ENCODE results near the gene PELI2. TPM values are rescaled to one million over a fixed set of nuclear protein-coding genes. Genes with fewer than 3 reads are reported as not detected.

The PELI2 gene
- total RNA-seq, 1 donor, result 14.1 TPM

DNA sequence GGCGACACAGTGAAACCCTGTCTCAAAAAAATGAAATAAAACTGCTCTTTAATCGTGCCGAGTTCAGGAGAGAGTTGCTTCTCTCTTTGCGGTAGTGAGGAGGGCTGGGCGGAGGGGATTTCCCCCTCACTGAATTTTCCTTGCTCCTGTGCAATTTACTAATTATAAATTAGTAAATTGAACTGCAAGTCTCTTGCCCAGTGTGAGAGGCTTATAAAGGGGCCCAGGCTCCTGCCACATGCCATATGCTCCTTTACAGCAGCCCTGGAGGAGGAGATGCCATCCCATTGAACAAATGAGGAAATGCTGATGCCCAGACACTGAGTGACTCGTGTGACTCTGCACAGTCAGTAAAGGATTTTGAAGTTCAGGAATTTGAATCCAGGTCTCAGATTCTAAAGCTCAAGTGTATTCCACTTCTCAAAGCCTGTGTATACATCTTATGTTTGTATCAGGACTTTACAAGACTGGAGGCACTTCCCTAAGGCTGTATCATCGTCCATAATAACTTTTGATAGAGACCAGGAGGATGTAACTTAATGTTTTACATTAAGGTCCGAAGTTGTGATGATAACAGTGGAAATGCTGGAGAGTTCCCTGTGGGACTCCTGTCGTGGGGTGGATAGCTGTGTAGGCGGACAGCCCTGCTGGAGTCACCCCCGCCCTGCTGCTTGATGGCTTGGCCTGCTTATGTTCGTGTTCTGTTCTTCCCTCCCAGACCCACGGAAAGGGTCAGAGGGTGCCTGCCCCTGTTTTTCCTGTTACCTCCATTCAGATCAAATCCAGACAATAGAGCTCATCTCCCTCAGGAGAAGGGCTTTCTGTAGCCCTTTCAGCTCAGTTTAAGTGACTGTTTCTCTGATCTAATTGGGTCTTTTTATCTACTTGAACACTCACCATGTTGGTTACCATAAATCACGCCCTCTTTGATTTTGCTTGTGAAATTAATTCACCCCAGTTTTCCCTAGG, 13.9 kb downstream of the PELI2 start:
- H2AFZ ChIP-seq (ENCODE audit: low read length), result no peak overlapping the region
- no peaks in the 10 kb centered on the region for H3K36me3 ChIP-seq (ENCODE audit: insufficient read depth, low read length)
- no peak for DNase-seq (ENCODE audit: insufficient read length, low spot score, missing footprints)
- no peaks in the 10 kb centered on the region for H4K20me1 ChIP-seq (ENCODE audit: insufficient read depth, low read length)
- no peak overlapping the region for H3K27ac ChIP-seq (ENCODE audit: low read depth, low read length)
- H3K4me3 ChIP-seq (ENCODE audit: insufficient read depth, low read length), result no peak overlapping the region
- no peaks in the 10 kb centered on the region for H3K27me3 ChIP-seq (ENCODE audit: insufficient read depth, low read length)
- no peaks in the 10 kb centered on the region for H3K4me1 ChIP-seq (ENCODE audit: insufficient read depth, low read length)
- no peaks in the 10 kb centered on the region for H3K9me3 ChIP-seq (ENCODE audit: low read depth, low read length)
- TF ChIP-seq, protein P1, sequence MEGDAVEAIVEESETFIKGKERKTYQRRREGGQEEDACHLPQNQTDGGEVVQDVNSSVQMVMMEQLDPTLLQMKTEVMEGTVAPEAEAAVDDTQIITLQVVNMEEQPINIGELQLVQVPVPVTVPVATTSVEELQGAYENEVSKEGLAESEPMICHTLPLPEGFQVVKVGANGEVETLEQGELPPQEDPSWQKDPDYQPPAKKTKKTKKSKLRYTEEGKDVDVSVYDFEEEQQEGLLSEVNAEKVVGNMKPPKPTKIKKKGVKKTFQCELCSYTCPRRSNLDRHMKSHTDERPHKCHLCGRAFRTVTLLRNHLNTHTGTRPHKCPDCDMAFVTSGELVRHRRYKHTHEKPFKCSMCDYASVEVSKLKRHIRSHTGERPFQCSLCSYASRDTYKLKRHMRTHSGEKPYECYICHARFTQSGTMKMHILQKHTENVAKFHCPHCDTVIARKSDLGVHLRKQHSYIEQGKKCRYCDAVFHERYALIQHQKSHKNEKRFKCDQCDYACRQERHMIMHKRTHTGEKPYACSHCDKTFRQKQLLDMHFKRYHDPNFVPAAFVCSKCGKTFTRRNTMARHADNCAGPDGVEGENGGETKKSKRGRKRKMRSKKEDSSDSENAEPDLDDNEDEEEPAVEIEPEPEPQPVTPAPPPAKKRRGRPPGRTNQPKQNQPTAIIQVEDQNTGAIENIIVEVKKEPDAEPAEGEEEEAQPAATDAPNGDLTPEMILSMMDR (IDR thresholded peaks at IDR 0.05; ENCODE audit: extremely low read depth, low read depth, low read length), result no peak
- peaks cover 6% of the 10 kb centered on the region for H3K79me2 ChIP-seq (ENCODE audit: insufficient read depth, low read length)
- H3K4me2 ChIP-seq (ENCODE audit: insufficient read depth, low read length), result no peak overlapping the region

DNA sequence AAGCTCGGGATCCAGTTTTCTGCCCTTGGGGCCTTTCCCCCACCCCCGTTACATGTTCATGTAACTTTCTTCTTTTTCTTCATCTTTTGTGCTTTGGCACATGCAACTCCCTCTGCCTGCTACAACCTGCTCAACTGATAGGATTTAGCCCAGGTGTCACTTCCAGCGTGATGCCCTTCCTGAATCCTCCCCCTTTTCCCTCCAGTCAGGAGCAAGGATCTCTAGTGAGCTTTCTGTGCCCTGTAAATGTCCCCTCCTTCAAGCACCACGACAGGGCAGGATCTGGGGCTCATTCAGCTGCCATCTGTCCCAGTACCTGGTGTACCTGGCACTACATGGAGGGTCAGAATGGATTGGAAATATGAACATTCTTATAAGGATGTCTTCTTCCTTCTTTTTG, 15.3 kb downstream of the PELI2 start:
- H3K36me3 ChIP-seq (ENCODE audit: insufficient read depth, low read length), result no peaks in the 10 kb centered on the region
- no peaks in the 10 kb centered on the region for H3K9me3 ChIP-seq (ENCODE audit: low read depth, low read length)
- H2AFZ ChIP-seq (ENCODE audit: low read length), result no peak overlapping the region
- H3K27me3 ChIP-seq (ENCODE audit: insufficient read depth, low read length), result no peaks in the 10 kb centered on the region
- TF ChIP-seq, protein P1 (IDR thresholded peaks at IDR 0.05; ENCODE audit: extremely low read depth, low read depth, low read length), result no peak
- H3K4me1 ChIP-seq (ENCODE audit: insufficient read depth, low read length), result no peaks in the 10 kb centered on the region
- H3K79me2 ChIP-seq (ENCODE audit: insufficient read depth, low read length), result peaks cover 6% of the 10 kb centered on the region
- H4K20me1 ChIP-seq (ENCODE audit: insufficient read depth, low read length), result no peaks in the 10 kb centered on the region
- H3K27ac ChIP-seq (ENCODE audit: low read depth, low read length), result no peak overlapping the region
- DNase-seq (ENCODE audit: insufficient read length, low spot score, missing footprints), result no peak
- no peak overlapping the region for H3K4me3 ChIP-seq (ENCODE audit: insufficient read depth, low read length)
- no peak overlapping the region for H3K4me2 ChIP-seq (ENCODE audit: insufficient read depth, low read length)

DNA sequence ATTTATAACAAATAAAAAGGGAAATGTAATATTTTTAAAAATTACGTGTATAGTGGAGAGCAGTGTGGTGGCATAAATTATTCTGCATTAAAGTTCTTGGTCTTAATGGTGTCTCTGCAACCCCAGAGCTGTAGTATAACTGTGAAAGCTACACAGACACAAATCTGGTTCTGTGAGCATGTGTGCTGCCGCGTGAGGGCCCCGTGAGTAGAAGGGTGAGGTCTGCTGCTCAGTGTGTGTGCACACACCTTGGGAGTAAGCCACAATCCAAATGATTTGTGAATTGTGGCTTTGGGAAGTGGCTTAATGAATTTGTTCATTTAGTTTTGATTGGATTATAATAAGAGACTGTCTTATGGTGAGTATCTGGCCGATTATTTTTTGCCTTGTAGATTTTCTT, 16.8 kb downstream of the PELI2 start:
- Histone ChIP-seq H3K27me3 (ENCODE audit: insufficient read depth, low read length) (no peaks in the 10 kb centered on the region), H4K20me1 (ENCODE audit: insufficient read depth, low read length) (no peaks in the 10 kb centered on the region), H3K79me2 (ENCODE audit: insufficient read depth, low read length) (peaks cover 4% of the 10 kb centered on the region), H2AFZ (ENCODE audit: low read length) (no peak overlapping the region), H3K4me2 (ENCODE audit: insufficient read depth, low read length) (no peak overlapping the region), H3K27ac (ENCODE audit: low read depth, low read length) (no peak overlapping the region), H3K9me3 (ENCODE audit: low read depth, low read length) (no peaks in the 10 kb centered on the region), H3K4me3 (ENCODE audit: insufficient read depth, low read length) (no peak overlapping the region), H3K4me1 (ENCODE audit: insufficient read depth, low read length) (no peaks in the 10 kb centered on the region), H3K36me3 (ENCODE audit: insufficient read depth, low read length) (no peaks in the 10 kb centered on the region)
- DNase-seq (ENCODE audit: insufficient read length, low spot score, missing footprints), result no peak
- TF ChIP-seq, protein P1 (IDR thresholded peaks at IDR 0.05; ENCODE audit: extremely low read depth, low read depth, low read length), result no peak

DNA sequence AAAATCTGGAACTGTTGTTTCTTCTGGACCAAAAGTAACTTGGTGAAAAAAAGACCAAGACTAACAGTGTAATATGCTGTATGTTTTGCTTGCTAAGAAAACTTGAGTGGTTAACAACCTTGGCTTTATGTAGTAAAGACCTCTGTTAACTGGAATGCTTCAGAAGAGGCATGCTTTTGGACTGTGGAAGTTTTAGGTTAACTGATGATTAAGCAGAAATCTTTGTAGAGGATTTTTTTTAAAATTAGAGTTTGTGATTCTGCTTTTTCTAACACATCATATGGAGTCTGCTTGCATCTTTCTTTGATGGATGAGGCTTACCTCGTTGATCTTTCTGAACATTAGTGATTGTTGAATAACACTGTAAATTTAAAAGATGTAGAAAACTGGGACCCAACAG, 17.5 kb downstream of the PELI2 start:
- Histone ChIP-seq H2AFZ (ENCODE audit: low read length) (no peak overlapping the region), H3K9me3 (ENCODE audit: low read depth, low read length) (no peaks in the 10 kb centered on the region), H3K79me2 (ENCODE audit: insufficient read depth, low read length) (peaks cover 4% of the 10 kb centered on the region), H3K36me3 (ENCODE audit: insufficient read depth, low read length) (no peaks in the 10 kb centered on the region), H4K20me1 (ENCODE audit: insufficient read depth, low read length) (no peaks in the 10 kb centered on the region), H3K4me2 (ENCODE audit: insufficient read depth, low read length) (no peak overlapping the region), H3K4me1 (ENCODE audit: insufficient read depth, low read length) (no peaks in the 10 kb centered on the region), H3K4me3 (ENCODE audit: insufficient read depth, low read length) (no peak overlapping the region), H3K27ac (ENCODE audit: low read depth, low read length) (no peak overlapping the region), H3K27me3 (ENCODE audit: insufficient read depth, low read length) (no peaks in the 10 kb centered on the region)
- DNase-seq (ENCODE audit: insufficient read length, low spot score, missing footprints), result no peak
- TF ChIP-seq, protein P1 (IDR thresholded peaks at IDR 0.05; ENCODE audit: extremely low read depth, low read depth, low read length), result no peak

Measured in osteoblast (primary cell).